Heart right ventricle (tissue), 16 donors: ENCODE measurements around the gene NR2F2. TPM values are rescaled to one million over a fixed set of nuclear protein-coding genes. Genes with fewer than 3 reads are reported as not detected.

Experiments used
- ATAC-seq, 8 donors: fragments of 200-7000 bp; cut with Tn5 transposase; one replicate each; pipeline ENCODE4 v1.9.1; 2020; ENCODE audit warnings: mild to moderate bottlenecking in 8 of 8, moderate library complexity in 8 of 8, moderate number of reproducible peaks in 1 of 8
- DNase-seq, 2 donors: peaks; one replicate each; pipeline ENCODE4 v3.0.0-alpha.2; 2020
- H3K27ac ChIP-seq, 10 donors: fragments of 200-600 bp; sonication (generic) in 2 of 10; one replicate each; pipeline versions ENCODE4 v1.5.0 to v1.8.0; 2020 to 2022; ENCODE audit warnings: mild to moderate bottlenecking in 3 of 10
- H3K27me3 ChIP-seq, 7 donors: fragments of 200-600 bp; one replicate each; pipeline ENCODE4 v1.8.0; 2021 to 2022; ENCODE audit warnings: mild to moderate bottlenecking in 2 of 7
- H3K36me3 ChIP-seq, 9 donors: fragments of 200-600 bp; sonication (generic) in 1 of 9; one replicate each; pipeline versions ENCODE4 v1.5.0 to v1.8.0; 2020 to 2022; ENCODE audit warnings: mild to moderate bottlenecking in 2 of 9
- H3K4me1 ChIP-seq, 9 donors: fragments of 200-600 bp; sonication (generic) in 1 of 9; one replicate each; pipeline versions ENCODE4 v1.5.0 to v1.8.0; 2020 to 2022; ENCODE audit warnings: mild to moderate bottlenecking in 4 of 9
- H3K4me3 ChIP-seq, 10 donors: fragments of 200-600 bp; sonication (generic) in 2 of 10; one replicate each; pipeline versions ENCODE4 v1.5.0 to v1.8.0; 2020 to 2022; ENCODE audit warnings: mild to moderate bottlenecking in 7 of 10, moderate library complexity in 2 of 10
- H3K9me3 ChIP-seq, 11 donors: fragments of 200-600 bp in 10 of 11; sonication (generic) in 2 of 11; one replicate each; pipeline versions ENCODE4 v1.5.0 to v1.8.0; 2013 to 2022; ENCODE audit warnings: mild to moderate bottlenecking in 2 of 11, control low read depth in 1 of 11, moderate library complexity in 1 of 11
- CTCF ChIP-seq, 9 donors: fragments of 200-600 bp; sonication (generic) in 2 of 9; IDR thresholded peaks; one replicate each; pipeline versions ENCODE4 v1.5.0 to v1.8.0; 2021 to 2022; ENCODE audit warnings: antibody characterized with exemption in 9 of 9, mild to moderate bottlenecking in 5 of 9, moderate library complexity in 1 of 9
- WGBS, 2 donors: extraction: QIAGEN DNeasy Blood & Tissue Kit; methylation state at CpG; one replicate each; pipeline ENCODE4 v1.1.7; 2013; ENCODE audit warnings: inconsistent platforms in 1 of 2; 5-methylcytosine and 5-hydroxymethylcytosine counted together
- intact Hi-C, 10 donors: fragments of 100-400 bp; cut with DNase I; formaldehyde crosslinking; loops; one replicate each; pipeline versions ENCODE4 v1.11.1 to v1.14.2; 2022
- polyA plus RNA-seq, 2 donors: library from polyadenylated mRNA; stranded (reverse); fragments of 200-250 nt; gene quantifications; one replicate each; pipeline ENCODE4 v1.2.3, GENCODE V29; 2013
- total RNA-seq, 10 donors: library from RNA; stranded (reverse); fragmentation: NEBNext Ultra II Directional in 3 of 10; extraction: Animal tissue kit (Norgen Biotek cat#: 25700) in 3 of 10; gene quantifications; one replicate each; pipeline versions ENCODE4 v1.2.1 to v1.2.4, GENCODE V29; 2021 to 2023
- donor health status: Arrhythmogenic right ventricular cardiomyopathy.
- donor health status: ischemic (EF 13 %, LVEDD 7.1; RV severe dilation, severe dysfunction).
- donor health status: healthy with polysubstance abuse.
- donor health status: DM: no; HTN: yes; CAD: no.
- donor health status: DM: no; HTN: no; CAD: no.
- donor health status: ischemic (EF 25% LVEDD 6.9; RV normal size, moderate dysfunction).
- donor health status: ischemic (EF 25% LVEDD 5.7; RV mildly dilated, moderate dysfunction).
- donor health status: healthy.
- donor health status: DM: yes; HTN: yes; CAD: no.
- donor health status: Ischemic cardiomyopathy.
- donor health status: ischemic (EF 35%, LVEDD 5.7; RV mildly dilated, moderate dysfunction).
- donor health status: nonischemic (EF 11% LVEDD 7.7; RV severe dilation, severe dysfunction).
- donor health status: DM: yes; HTN: yes; CAD: no.
- donor health status: PGD.
- donor health status: ischemic (EF 29% LVEDD 5.4; RV normal size, mild dysfunction).
- donor health status: nonischemic (EF 23%, LVEDD 6.1; RV moderate dilation, normal function).

The NR2F2 gene
- total and polyA plus RNA-seq, 12 donors: 8.2 to 31.7 (median 16.1) TPM

- DNase-seq: no peak
- no peak for ATAC-seq
- 1 to 2% methylated on average over 70 of the region's 70 CpGs for WGBS, 2 donors
Observed at GRCh38 chr15:96331945-96332636, 1.6 kb downstream of the NR2F2 start.

GRCh38 chr15:96332637-96333121 is 2.2 kb downstream of the NR2F2 start:
- DNase-seq (no peak), ATAC-seq (peak in 1 of 8 donors; percentile 1)
- Histone ChIP-seq H3K27ac (peak overlapping the region; percentile 77 to 96 (median 90)), H3K4me3 (peak overlapping the region; percentile 61 to 87 (median 76)), H3K27me3 (peaks cover 0 to 94% (median 23%) of the 10 kb centered on the region in 7 donors), H3K4me1 (peaks cover under 1 to 24% (median 15%) of the 10 kb centered on the region in 9 donors), H3K9me3 (no peaks in the 10 kb centered on the region), H3K36me3 (peaks cover 0 to 41% (median 7%) of the 10 kb centered on the region in 9 donors)
- WGBS, 2 donors: 3 to 4% methylated on average over 12 of the region's 12 CpGs
- intact Hi-C loops: loop anchor here in 4 of 10 donors (10.0 kb wide), 5 partner anchors 278 to 1918 kb away; no protein-coding TSS in a partner anchor
- no peak for TF ChIP-seq CTCF (IDR thresholded peaks at IDR 0.05)

More at GRCh38 chr15:96331945-96332636, 1.6 kb downstream of the NR2F2 start:
- peak overlapping the region; percentile 77 to 96 (median 90) for H3K27ac ChIP-seq
- H3K9me3 ChIP-seq: no peaks in the 10 kb centered on the region
- H3K4me1 ChIP-seq: peaks cover 0 to 26% (median 15%) of the 10 kb centered on the region in 9 donors
- H3K4me3 ChIP-seq: peak overlapping the region; percentile 61 to 87 (median 76)
- peaks cover 0 to 41% (median 7%) of the 10 kb centered on the region in 9 donors for H3K36me3 ChIP-seq
- TF ChIP-seq CTCF (IDR thresholded peaks at IDR 0.05): no peak
- H3K27me3 ChIP-seq: peaks cover 0 to 95% (median 23%) of the 10 kb centered on the region in 7 donors
- intact Hi-C loops: loop anchor here in 4 of 10 donors (10.0 kb wide), 5 partner anchors 277 to 1917 kb away; no protein-coding TSS in a partner anchor

- TF ChIP-seq CTCF (IDR thresholded peaks at IDR 0.05): no peak
- Histone ChIP-seq H3K9me3 (no peaks in the 10 kb centered on the region), H3K36me3 (peaks cover 0 to 41% (median 7%) of the 10 kb centered on the region in 9 donors), H3K27me3 (peaks cover 0 to 94% (median 20%) of the 10 kb centered on the region in 7 donors), H3K4me3 (peak overlapping the region; percentile 61 to 87 (median 76)), H3K4me1 (peaks cover 2 to 23% (median 15%) of the 10 kb centered on the region in 9 donors), H3K27ac (peak overlapping the region; percentile 77 to 96 (median 90))
- intact Hi-C loops: loop anchor here in 4 of 10 donors (10.0 kb wide), 5 partner anchors 279 to 1919 kb away; no protein-coding TSS in a partner anchor
- peak in 6 of 8 donors; percentile 3 to 19 (median 16) for ATAC-seq
- DNase-seq: no peak
- 2 to 3% methylated on average over 63 to 67 of the region's 67 CpGs for WGBS, 2 donors
Observed at GRCh38 chr15:96333131-96334016, 2.9 kb downstream of the NR2F2 start.
